Neutrophil (primary cell): Measurements from ENCODE around the gene YPEL5.
A peak's percentile ranks its signal among the peaks of the same experiment; 100 is the strongest.

Source experiments
- H3K27ac ChIP-seq: fragments of 200-600 bp; sonication (generic); 2 replicates; pipeline ENCODE4 v1.5.1; 2016; ENCODE audit warnings: mild to moderate bottlenecking, moderate library complexity
- H3K27me3 ChIP-seq: fragments of 200-600 bp; sonication (generic); 2 replicates; pipeline ENCODE4 v1.6.0; 2016; ENCODE audit warnings: mild to moderate bottlenecking
- H3K36me3 ChIP-seq: fragments of 200-600 bp; sonication (generic); 2 replicates; pipeline ENCODE4 v1.5.1; 2017
- H3K4me1 ChIP-seq, 2 experiments: fragments of 200-600 bp in 1 of 2; sonication (generic) in 1 of 2; 1 replicate in 1 of 2; 2 replicates in 1 of 2; pipeline versions ENCODE4 v1.5.1 to v1.6.1; 2013 to 2016; ENCODE audit warnings: low read depth in 1 of 2, low read length in 1 of 2, mild to moderate bottlenecking in 1 of 2, moderate library complexity in 1 of 2; ENCODE audit not compliant: control insufficient read depth in 1 of 2, insufficient read depth in 1 of 2
- H3K4me3 ChIP-seq, 2 experiments: fragments of 200-600 bp in 1 of 2; sonication (generic) in 1 of 2; 1 replicate in 1 of 2; 2 replicates in 1 of 2; pipeline ENCODE4 v1.5.1; 2013 to 2016; ENCODE audit warnings: low read depth in 1 of 2, low read length in 1 of 2, mild to moderate bottlenecking in 1 of 2, moderate library complexity in 1 of 2
- H3K9me3 ChIP-seq: fragments of 200-600 bp; sonication (generic); 2 replicates; pipeline ENCODE4 v1.5.1; 2016
- CTCF ChIP-seq: fragments of 200-600 bp; sonication (generic); IDR thresholded peaks from 2 replicates; pipeline ENCODE4 v1.5.1; 2016; ENCODE audit warnings: antibody characterized with exemption

YPEL5 gene

GRCh38 chr2:30148850-30149249, 2.0 kb downstream of the YPEL5 start:
- Histone ChIP-seq H3K27ac (peak overlapping the region; percentile 99), H3K4me1 (peaks cover 47 to 57% of the 10 kb centered on the region in 2 experiments), H3K4me3 (peak overlapping the region; percentile 87 to 90), H3K36me3 (peaks cover 53% of the 10 kb centered on the region), H3K9me3 (no peaks in the 10 kb centered on the region), H3K27me3 (no peaks in the 10 kb centered on the region)
- TF ChIP-seq CTCF, result no peak

GRCh38 chr2:30149513-30149912, 2.7 kb downstream of the YPEL5 start:
- H3K36me3 ChIP-seq, result peaks cover 59% of the 10 kb centered on the region
- H3K9me3 ChIP-seq, result no peaks in the 10 kb centered on the region
- peaks cover 47 to 61% of the 10 kb centered on the region in 2 experiments for H3K4me1 ChIP-seq
- no peaks in the 10 kb centered on the region for H3K27me3 ChIP-seq
- peak overlapping the region; percentile 87 to 90 for H3K4me3 ChIP-seq
- TF ChIP-seq CTCF, result no peak
- peak overlapping the region; percentile 99 for H3K27ac ChIP-seq

- no peak for TF ChIP-seq CTCF
- Histone ChIP-seq H3K4me1 (peaks cover 45 to 64% of the 10 kb centered on the region in 2 experiments), H3K27ac (peak overlapping the region; percentile 99), H3K9me3 (no peaks in the 10 kb centered on the region), H3K36me3 (peaks cover 64% of the 10 kb centered on the region), H3K4me3 (peak overlapping the region; percentile 87 to 90), H3K27me3 (no peaks in the 10 kb centered on the region)
Observed at GRCh38 chr2:30149976-30150375, 3.2 kb downstream of the YPEL5 start.

GRCh38 chr2:30150786-30151185, 4.0 kb downstream of the YPEL5 start:
- H3K4me3 ChIP-seq, result peak overlapping the region in 1 of 2 experiments; percentile 90
- H3K9me3 ChIP-seq, result no peaks in the 10 kb centered on the region
- H3K27ac ChIP-seq, result peak overlapping the region; percentile 99
- no peaks in the 10 kb centered on the region for H3K27me3 ChIP-seq
- peaks cover 39 to 57% of the 10 kb centered on the region in 2 experiments for H3K4me1 ChIP-seq
- H3K36me3 ChIP-seq, result peaks cover 70% of the 10 kb centered on the region
- TF ChIP-seq CTCF, result no peak

GRCh38 chr2:30152385-30152784, 5.6 kb downstream of the YPEL5 start:
- H3K36me3 ChIP-seq, result peaks cover 86% of the 10 kb centered on the region
- peak overlapping the region; percentile 8 for H3K27ac ChIP-seq
- no peak for TF ChIP-seq CTCF
- no peak overlapping the region for H3K4me3 ChIP-seq
- H3K4me1 ChIP-seq, result peaks cover 35 to 53% of the 10 kb centered on the region in 2 experiments
- H3K9me3 ChIP-seq, result no peaks in the 10 kb centered on the region
- H3K27me3 ChIP-seq, result no peaks in the 10 kb centered on the region

- no peak for TF ChIP-seq CTCF
- peaks cover 93% of the 10 kb centered on the region for H3K36me3 ChIP-seq
- no peak overlapping the region for H3K27ac ChIP-seq
Observed at GRCh38 chr2:30155202-30155601, 8.4 kb downstream of the YPEL5 start.

More at GRCh38 chr2:30155202-30155601, 8.4 kb downstream of the YPEL5 start:
- no peak overlapping the region for H3K4me3 ChIP-seq
- H3K9me3 ChIP-seq, result no peaks in the 10 kb centered on the region
- H3K27me3 ChIP-seq, result no peaks in the 10 kb centered on the region
- H3K4me1 ChIP-seq, result peaks cover 11 to 28% of the 10 kb centered on the region in 2 experiments
